Left ventricle myocardium inferior (tissue), 1 donor: ENCODE measurements around the gene IFT74. TPM values are rescaled to one million over a fixed set of nuclear protein-coding genes. Genes with fewer than 3 reads are reported as not detected.
A peak's percentile ranks its signal among the peaks of the same experiment; 100 is the strongest.

Experiments
- DNase-seq: peaks from one replicate; pipeline ENCODE4 v3.0.0-alpha.2; 2020
- H3K27ac ChIP-seq: fragments of 200-600 bp; replicated peaks from 2 replicates; pipeline ENCODE4 v1.8.0; 2021
- H3K27me3 ChIP-seq: fragments of 200-600 bp; 2 replicates; pipeline ENCODE4 v1.8.0; 2021; ENCODE audit warnings: low read depth
- H3K36me3 ChIP-seq: fragments of 200-600 bp; 2 replicates; pipeline ENCODE4 v1.8.0; 2021
- H3K4me1 ChIP-seq: fragments of 200-600 bp; 2 replicates; pipeline ENCODE4 v1.8.0; 2021
- H3K4me3 ChIP-seq: fragments of 200-600 bp; 2 replicates; pipeline ENCODE4 v1.8.0; 2021; ENCODE audit warnings: mild to moderate bottlenecking, moderate library complexity
- H3K9me3 ChIP-seq: fragments of 200-600 bp; replicated peaks from 2 replicates; pipeline ENCODE4 v1.8.0; 2021
- intact Hi-C: fragments of 100-400 bp; cut with micrococcal nuclease; formaldehyde crosslinking; loops from one replicate; pipeline ENCODE4 v1.11.0; 2022
- total RNA-seq: library from RNA; stranded (reverse); fragmentation: NEBNext Ultra II Directional; extraction: Animal tissue kit (Norgen Biotek cat#: 25700); gene quantifications from one replicate; pipeline ENCODE4 v1.2.1, GENCODE V29; 2021
- TF ChIP-seq, protein P1 (sequence below): fragments of 200-600 bp; IDR thresholded peaks from 2 replicates; pipeline ENCODE4 v1.8.0; 2021; ENCODE audit warnings: antibody characterized with exemption, mild to moderate bottlenecking, borderline replicate concordance
- donor health status: DM: no; HTN: yes; CAD: no; lungs with severe emphysema.

IFT74 gene
- total RNA-seq, 1 donor from 2014 or later, result 10.1 TPM

DNA sequence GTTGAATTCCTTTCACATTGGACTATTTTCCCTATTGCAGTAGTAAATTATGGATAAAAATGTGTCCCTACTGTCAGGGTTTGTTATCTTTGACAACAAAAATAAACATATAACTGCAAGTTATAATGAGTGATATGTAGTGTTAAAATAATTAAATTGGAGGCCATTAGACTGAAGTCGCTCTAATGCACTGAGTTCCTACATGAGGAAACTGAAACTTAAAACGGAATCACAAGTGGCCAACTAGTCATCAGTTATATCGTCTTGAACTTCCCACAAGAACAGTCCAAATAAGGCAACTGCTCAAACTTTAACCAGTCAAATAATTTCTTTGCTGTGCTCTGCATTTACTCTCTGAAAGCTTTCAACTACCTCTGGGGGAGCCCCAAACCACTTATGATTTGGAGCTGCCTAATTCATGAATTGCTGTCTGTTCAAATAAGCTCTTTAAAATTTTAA, 2.1 kb upstream of the IFT74 start:
- no peak overlapping the region for H3K4me3 ChIP-seq
- DNase-seq, result no peak
- H3K36me3 ChIP-seq, result no peaks in the 10 kb centered on the region
- no peak overlapping the region for H3K27ac ChIP-seq
- H3K9me3 ChIP-seq, result no peaks in the 10 kb centered on the region
- intact Hi-C loops, result no loop called here
- TF ChIP-seq, protein P1, sequence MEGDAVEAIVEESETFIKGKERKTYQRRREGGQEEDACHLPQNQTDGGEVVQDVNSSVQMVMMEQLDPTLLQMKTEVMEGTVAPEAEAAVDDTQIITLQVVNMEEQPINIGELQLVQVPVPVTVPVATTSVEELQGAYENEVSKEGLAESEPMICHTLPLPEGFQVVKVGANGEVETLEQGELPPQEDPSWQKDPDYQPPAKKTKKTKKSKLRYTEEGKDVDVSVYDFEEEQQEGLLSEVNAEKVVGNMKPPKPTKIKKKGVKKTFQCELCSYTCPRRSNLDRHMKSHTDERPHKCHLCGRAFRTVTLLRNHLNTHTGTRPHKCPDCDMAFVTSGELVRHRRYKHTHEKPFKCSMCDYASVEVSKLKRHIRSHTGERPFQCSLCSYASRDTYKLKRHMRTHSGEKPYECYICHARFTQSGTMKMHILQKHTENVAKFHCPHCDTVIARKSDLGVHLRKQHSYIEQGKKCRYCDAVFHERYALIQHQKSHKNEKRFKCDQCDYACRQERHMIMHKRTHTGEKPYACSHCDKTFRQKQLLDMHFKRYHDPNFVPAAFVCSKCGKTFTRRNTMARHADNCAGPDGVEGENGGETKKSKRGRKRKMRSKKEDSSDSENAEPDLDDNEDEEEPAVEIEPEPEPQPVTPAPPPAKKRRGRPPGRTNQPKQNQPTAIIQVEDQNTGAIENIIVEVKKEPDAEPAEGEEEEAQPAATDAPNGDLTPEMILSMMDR, result no peak
- no peaks in the 10 kb centered on the region for H3K27me3 ChIP-seq
- H3K4me1 ChIP-seq, result peaks cover 26% of the 10 kb centered on the region

- H3K4me1 ChIP-seq, result peaks cover 26% of the 10 kb centered on the region
- no peaks in the 10 kb centered on the region for H3K9me3 ChIP-seq
- no peak for DNase-seq
- peak overlapping the region; percentile 72 for H3K4me3 ChIP-seq
- H3K36me3 ChIP-seq, result no peaks in the 10 kb centered on the region
- TF ChIP-seq, protein P1, result no peak
- intact Hi-C loops, result no loop called here
- no peaks in the 10 kb centered on the region for H3K27me3 ChIP-seq
- H3K27ac ChIP-seq, result peak overlapping the region; percentile 87
Observed at GRCh38 chr9:26955222-26955903, 849 bp upstream of the IFT74 start.

- H3K27me3 ChIP-seq, result no peaks in the 10 kb centered on the region
- intact Hi-C loops, result no loop called here
Observed at GRCh38 chr9:26956860-26957233, 635 bp downstream of the IFT74 start.

DNA sequence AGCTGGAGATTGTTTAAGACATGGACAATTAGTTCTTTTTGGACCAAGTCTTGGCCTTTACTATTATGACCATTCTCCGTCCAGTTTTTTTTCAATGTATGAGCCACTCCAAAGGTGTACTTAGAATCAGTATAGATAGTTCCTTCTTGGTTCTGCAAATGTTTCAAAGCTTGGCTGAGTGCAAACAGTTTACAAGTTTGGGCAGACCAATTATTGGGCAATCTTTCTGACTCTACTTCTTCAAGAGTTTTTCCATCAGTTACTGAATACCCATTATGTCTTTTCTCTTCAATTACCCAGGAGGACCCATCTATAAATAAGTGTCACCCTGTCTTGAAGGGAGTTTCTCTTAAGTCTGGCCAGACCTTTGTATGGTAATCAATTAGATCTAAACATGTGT, 15.5 kb downstream of the IFT74 start:
- intact Hi-C loops, result no loop called here
- H3K27me3 ChIP-seq, result no peaks in the 10 kb centered on the region
- H3K27ac ChIP-seq, result no peak overlapping the region
- peaks cover 3% of the 10 kb centered on the region for H3K4me1 ChIP-seq
- no peak overlapping the region for H3K4me3 ChIP-seq
- TF ChIP-seq, protein P1, result no peak
- DNase-seq, result no peak
- H3K36me3 ChIP-seq, result no peaks in the 10 kb centered on the region
- peaks cover 14% of the 10 kb centered on the region for H3K9me3 ChIP-seq

More at GRCh38 chr9:26956860-26957233, 635 bp downstream of the IFT74 start:
- peaks cover 1% of the 10 kb centered on the region for H3K36me3 ChIP-seq
- H3K4me3 ChIP-seq, result peak overlapping the region; percentile 72
- H3K9me3 ChIP-seq, result no peaks in the 10 kb centered on the region
- TF ChIP-seq, protein P1, result no peak
- peaks cover 26% of the 10 kb centered on the region for H3K4me1 ChIP-seq
- DNase-seq, result no peak
- H3K27ac ChIP-seq, result peak overlapping the region; percentile 87

GRCh38 chr9:26973989-26974388, 17.8 kb downstream of the IFT74 start:
- Histone ChIP-seq H3K4me3 (no peak overlapping the region), H3K27me3 (no peaks in the 10 kb centered on the region), H3K4me1 (peaks cover 3% of the 10 kb centered on the region), H3K27ac (no peak overlapping the region), H3K36me3 (peaks cover 4% of the 10 kb centered on the region), H3K9me3 (peaks cover 3% of the 10 kb centered on the region)
- no peak for DNase-seq
- TF ChIP-seq, protein P1, result no peak
- intact Hi-C loops, result no loop called here
